Measurements from ENCODE around the gene NAP1L4.

Gene NAP1L4

GRCh38 chr11:2992234-2992996 lies at the start of gene NAP1L4:
Gene NAP1L4, minus strand, starts transcription at chr11:2992329. Its CDS starts 13,109 bp downstream, at chr11:2979220.
- DNase-seq, result peak; percentile 82 to 94

- DNase-seq, result no peak
Measured at GRCh38 chr11:3040881-3041280, 48.8 kb upstream of the NAP1L4 start.

GRCh38 chr11:3037945-3038271 lies 45.8 kb upstream of the NAP1L4 start:
- no peak for DNase-seq

DNA sequence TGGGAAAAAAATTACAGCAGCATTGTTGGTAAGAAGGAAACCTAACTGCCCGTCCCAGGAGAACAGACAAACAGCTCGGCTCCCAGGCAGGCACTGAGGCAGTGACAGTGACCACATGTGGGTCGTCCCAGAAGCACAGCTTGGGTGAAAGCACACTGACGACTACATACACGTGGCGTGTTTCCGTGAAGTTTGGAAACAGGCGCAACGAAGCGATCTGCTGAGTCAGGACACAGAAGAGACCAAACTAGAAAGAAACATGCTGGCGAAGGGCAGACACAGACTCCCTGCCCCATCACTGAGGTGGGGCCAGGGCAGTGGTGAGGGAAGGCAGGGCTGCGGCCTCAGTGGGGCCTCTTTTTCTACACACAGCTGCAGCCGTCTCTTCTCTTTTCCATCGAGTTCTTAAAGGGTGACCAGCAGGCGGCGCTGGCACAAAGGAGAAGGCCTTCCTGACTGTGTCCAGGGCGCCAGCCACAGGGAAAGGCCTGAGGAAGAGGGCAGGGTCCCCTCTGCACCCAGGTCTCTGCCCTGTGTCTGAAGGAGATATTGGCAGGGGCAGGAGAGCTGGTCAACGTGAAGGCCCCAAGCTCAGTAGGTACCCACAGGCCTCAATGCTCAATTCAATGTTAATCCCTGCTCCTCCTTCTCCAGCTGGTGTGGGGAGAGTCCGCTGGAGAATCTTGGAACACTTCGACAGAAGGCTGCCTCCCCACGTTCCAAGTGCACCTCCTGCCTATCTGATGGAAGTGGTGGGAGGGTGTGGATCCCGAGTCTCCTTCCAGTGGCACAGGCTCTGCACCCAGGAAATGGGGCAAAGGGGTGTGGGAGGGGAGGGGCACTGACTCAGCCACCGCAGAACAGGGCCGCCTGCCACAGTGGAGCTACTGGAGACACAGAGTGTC lies 45.2 kb upstream of the NAP1L4 start:
- DNase-seq, result peak in 1 of 2 experiments; percentile 41

DNA sequence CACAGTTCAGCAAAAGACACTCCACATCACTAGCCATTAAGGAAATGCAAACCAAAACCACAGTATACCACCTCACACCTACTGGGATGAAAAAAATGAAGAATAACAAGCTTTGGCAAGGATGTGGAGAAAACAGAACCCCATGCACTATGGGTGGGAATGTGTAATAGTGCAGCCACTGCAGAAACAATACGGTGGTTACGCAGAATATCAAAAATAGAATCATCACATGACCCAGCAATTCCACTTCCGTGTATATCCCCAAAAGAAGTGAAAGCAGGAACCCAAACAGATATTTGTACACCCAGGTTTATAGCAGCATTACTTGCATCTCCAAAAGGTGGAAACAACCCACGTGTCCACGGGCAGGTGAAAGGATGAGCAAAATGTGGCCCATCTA lies 44.3 kb upstream of the NAP1L4 start:
- no peak for DNase-seq

GRCh38 chr11:3035333-3035732 lies 43.2 kb upstream of the NAP1L4 start:
- DNase-seq, result no peak

DNA sequence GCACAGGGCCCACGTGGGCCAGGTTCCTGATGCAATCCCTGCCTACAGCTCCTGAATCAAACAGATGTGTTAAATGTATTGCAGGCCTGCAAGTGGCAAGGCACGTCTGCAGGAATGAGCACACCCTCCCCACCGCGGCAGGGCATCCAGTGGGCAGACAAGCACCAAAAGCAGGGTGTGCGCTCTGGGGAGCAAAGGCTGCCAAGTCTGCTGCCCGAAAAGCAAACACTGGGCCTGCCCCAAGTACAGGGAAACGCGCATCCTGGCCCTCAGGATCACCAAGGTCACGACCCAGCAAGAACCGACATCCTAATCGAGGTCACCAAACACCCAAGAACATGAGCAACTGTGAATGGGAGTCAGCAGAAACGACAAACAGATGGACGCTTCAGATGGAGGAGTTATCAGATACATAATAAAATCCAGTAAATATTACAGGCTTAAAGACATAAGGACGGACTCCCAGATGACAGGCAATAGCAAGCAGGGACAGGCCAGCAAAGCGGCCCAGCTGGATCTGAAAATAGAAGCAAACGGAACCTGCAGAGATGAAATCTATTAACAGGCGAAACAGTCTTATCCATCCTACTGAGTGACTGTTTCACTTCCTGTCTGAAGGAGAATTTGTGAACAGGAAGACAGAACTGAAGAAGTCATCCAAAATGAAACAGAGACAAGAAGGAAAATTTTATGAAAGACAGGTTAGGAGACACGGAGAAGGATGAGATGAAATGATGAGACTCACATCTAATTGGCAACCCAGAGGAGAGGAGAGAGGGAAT lies 38.4 kb upstream of the NAP1L4 start:
- DNase-seq, result no peak

- no peak for DNase-seq
Measured at GRCh38 chr11:3028813-3029212, 36.7 kb upstream of the NAP1L4 start.

DNA sequence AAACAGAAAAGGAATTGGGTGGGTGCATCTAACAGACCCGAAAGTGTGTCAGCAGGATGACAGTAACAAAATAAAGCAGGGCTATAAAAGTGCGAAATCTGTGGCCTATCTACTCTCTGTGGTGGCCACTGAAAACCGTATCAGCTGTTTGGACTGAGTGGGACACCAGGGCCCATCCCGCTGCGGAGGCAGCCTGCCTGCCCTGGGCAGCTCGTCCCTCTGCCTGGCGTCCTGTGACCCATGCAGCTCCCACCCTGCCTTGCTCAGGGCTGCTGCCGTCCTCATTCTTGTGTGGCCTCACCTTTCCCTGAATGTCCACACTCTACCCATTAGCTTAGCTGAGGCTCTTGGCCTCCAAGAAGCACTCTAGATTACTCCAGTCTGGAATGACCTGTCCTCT lies 34.7 kb upstream of the NAP1L4 start:
- no peak for DNase-seq

DNA sequence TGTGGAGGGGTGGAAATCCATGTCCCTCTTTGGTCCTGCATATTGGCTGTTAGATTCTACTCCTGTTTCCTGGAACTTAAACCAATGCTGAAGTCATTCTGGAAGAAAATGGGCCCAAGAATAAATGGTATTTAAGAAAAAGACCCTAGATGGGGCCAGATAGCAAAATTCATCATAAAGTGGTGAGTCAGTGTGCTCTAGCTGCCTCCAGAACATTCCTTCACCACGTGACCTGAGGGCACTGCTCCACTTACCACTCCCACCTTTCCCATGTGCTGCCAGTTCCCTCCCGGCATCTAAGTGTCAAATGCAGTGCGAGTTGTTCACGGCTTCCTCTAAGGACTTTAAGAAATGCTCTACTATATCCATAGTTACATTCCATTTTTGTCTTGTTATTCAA lies 30.9 kb upstream of the NAP1L4 start:
- DNase-seq, result no peak

- no peak for DNase-seq
Measured at GRCh38 chr11:3022300-3022967, 30.3 kb upstream of the NAP1L4 start.

- DNase-seq, result peak in 1 of 2 experiments; percentile 9
Measured at GRCh38 chr11:3021125-3021524, 29.0 kb upstream of the NAP1L4 start.

- DNase-seq, result no peak
Measured at GRCh38 chr11:3020011-3020410, 27.9 kb upstream of the NAP1L4 start.

- no peak for DNase-seq
Measured at GRCh38 chr11:3018596-3018995, 26.5 kb upstream of the NAP1L4 start.

- DNase-seq, result peak in 1 of 2 experiments; percentile 3
Measured at GRCh38 chr11:3016861-3017260, 24.7 kb upstream of the NAP1L4 start.

DNA sequence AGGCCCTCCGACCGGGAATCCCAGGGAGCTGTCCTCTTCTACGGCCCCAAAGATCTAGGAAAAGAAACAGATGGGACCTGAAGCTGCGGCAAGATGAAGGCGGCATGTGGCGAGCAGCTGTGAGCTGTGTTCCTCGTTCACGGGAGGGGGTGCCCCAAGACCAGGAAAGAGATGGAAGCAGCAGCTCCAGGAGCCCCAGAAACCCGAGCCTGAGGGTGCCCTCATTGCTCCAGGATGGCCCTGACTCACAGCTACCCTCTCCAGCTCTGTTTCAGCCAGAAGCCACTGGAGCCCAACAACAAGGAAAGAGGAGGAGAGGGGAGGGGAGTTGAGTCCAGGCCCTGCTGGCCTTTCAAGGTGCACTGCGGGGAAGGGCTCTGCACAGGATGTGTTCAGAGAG lies 23.7 kb upstream of the NAP1L4 start:
- DNase-seq, result no peak

- no peak for DNase-seq
Measured at GRCh38 chr11:3014943-3015342, 22.8 kb upstream of the NAP1L4 start.

DNA sequence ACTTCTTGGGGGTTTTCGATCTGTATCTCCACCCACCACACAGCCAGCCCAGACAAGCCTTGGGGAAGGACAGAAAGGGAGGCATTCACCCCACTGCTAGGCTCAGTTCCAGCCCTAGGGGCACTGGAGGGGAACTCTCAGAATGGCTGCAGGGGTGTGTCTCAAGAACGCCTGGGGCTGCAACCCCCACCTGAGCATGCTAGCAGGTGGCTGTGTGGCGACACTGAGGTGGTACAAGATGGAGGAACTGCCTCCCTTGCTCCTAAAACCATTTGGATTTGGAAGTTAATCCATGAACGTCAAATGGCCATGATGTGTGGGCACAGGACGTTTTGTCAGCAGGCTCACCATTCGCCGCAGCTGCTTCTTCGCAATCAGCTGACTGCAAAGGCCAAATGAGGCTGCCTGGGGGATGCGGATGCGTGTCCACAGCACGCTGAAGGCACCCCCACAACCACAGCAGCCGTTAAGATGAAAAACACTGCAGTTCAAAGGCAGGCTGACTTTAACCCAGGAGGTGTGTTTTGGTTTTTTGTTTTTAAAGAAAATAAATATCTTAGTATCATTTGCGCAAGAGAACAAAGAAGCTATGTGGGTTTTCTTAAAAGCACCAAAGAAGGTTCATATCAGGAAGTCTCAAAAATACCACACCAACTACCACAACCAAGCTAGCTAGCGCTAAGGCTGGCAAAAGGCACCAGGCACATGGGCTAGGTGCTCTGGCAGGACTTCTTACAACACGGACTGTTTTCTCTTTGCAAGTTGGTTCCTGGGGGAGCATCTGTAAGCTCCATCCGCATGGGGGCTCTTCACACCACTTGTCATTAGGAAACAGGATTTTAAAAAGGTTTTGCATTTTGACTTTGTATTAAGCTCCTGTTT lies 22.2 kb upstream of the NAP1L4 start:
- DNase-seq, result no peak

DNA sequence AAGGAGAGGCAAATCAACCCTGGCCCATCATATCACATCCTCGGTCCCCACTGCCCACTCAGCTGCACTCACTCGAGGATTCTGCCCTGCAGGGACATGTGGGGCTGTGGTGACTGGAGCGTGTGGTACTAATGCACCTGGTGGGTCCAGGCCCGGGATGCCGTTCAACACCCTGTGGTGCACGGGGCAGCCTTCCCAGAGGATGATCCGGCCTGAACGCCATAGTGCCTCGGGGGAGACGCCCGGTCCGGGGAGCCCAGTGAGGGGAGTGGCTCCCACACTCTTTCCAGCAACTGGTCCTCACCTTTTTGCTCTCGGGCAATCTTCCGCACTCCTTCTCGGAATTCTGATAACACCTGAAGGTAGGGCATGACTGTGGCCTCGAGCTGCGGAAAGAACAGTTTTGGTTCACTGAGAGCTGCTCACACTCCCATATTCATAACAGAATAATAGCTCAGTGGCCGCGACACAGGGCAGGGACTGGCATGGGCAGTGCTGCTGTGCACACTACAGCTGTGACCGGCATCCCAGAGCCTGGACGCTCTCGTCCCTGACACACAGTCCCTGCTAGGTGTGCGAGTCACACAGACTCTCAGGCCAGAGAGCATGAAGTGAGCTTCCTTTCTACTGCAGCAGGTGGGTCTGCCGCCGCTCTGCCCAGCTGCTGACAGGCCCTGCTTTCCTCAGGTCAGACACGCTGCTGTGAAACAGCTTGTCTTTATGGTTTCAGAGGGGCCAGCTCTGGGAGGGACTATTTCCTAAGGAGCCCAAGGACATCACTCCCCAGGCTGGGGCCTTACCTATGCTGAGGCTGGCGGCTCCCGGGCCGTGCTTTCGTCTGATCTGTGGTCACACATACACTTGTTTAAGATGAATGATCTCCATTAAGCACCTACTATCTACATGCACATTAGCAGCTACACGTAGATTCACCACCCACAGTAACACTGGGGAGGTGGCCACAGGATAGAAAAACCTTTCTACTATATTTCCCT lies 20.1 kb upstream of the NAP1L4 start:
- no peak for DNase-seq

DNA sequence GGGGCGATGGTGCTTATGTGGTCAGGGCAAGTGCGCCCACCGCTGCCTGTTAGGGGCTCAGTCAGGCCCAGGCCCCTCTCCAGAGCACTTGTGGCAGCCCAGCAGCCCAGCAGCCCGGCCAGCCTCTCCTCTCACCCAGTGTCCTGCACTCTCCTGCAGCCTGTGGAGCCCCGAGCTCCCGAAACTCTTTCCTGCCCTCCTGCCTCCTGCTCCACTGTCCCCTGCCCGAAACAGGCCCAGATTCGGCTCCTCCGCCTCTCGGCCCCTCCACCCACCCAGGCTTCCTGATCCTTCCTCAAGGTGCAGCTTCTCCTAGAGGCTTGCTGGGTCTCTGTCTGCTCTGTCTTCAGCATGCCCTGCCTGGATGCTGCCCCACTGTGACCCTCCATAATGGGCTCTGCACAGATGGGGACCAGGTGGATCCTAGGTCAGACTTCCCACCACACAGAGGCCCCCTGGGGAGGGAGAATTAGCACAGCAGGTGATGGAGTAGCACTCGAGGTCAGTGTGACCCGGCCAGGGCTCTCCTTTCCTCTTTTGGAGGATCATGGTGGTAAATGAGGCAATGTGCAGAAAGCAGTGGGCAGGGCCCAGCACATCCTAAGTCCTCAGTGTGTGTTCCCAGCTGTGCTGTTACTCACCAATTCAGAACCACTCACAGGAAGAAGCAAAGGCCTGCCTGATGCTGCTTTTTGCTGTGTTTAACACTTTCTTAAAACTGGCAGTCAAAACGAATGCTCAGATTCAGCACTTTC lies 18.6 kb upstream of the NAP1L4 start:
- DNase-seq, result no peak

Data from SW 1271 (cell line).